ENCODE results near the gene ZNF628.

- TF ChIP-seq, protein P1, sequence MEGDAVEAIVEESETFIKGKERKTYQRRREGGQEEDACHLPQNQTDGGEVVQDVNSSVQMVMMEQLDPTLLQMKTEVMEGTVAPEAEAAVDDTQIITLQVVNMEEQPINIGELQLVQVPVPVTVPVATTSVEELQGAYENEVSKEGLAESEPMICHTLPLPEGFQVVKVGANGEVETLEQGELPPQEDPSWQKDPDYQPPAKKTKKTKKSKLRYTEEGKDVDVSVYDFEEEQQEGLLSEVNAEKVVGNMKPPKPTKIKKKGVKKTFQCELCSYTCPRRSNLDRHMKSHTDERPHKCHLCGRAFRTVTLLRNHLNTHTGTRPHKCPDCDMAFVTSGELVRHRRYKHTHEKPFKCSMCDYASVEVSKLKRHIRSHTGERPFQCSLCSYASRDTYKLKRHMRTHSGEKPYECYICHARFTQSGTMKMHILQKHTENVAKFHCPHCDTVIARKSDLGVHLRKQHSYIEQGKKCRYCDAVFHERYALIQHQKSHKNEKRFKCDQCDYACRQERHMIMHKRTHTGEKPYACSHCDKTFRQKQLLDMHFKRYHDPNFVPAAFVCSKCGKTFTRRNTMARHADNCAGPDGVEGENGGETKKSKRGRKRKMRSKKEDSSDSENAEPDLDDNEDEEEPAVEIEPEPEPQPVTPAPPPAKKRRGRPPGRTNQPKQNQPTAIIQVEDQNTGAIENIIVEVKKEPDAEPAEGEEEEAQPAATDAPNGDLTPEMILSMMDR (IDR thresholded peaks at IDR 0.05), result no peak
- TF ChIP-seq ZFX (IDR thresholded peaks at IDR 0.05; ENCODE audit: borderline replicate concordance), result no peak
These were observed 15.7 kb upstream of the ZNF628 start for GRCh38 chr19:55460670-55461258.

Data from 22Rv1 (cell line).